Neural progenitor cell (in vitro differentiated cells): Measurements from ENCODE around the gene TRABD. TPM values are rescaled to one million over a fixed set of nuclear protein-coding genes. Genes with fewer than 3 reads are reported as not detected.
A peak's percentile ranks its signal among the peaks of the same experiment; 100 is the strongest.

Experiments used
- DNase-seq: peaks from one replicate; pipeline ENCODE4 v3.0.0-alpha.2; 2016; ENCODE audit warnings: low spot score
- H2AFZ ChIP-seq: fragments of 200-600 bp; sonication (generic); replicated peaks from 2 replicates; pipeline ENCODE4 v1.6.1; 2016; ENCODE audit warnings: antibody characterized with exemption
- H3F3A ChIP-seq: fragments of 200-600 bp; sonication (generic); 2 replicates; pipeline ENCODE4 v1.6.1; 2016; ENCODE audit warnings: antibody characterized with exemption, low read depth
- H3K27ac ChIP-seq: fragments of 200-600 bp; sonication (generic); 2 replicates; pipeline ENCODE4 v1.5.1; 2016; ENCODE audit warnings: mild to moderate bottlenecking
- H3K27me3 ChIP-seq: fragments of 200-600 bp; sonication (generic); 2 replicates; pipeline ENCODE4 v1.6.1; 2016; ENCODE audit warnings: mild to moderate bottlenecking, moderate library complexity
- H3K36me3 ChIP-seq: fragments of 200-600 bp; sonication (generic); 2 replicates; pipeline ENCODE4 v1.5.1; 2016
- H3K4me1 ChIP-seq: fragments of 200-600 bp; sonication (generic); 2 replicates; pipeline ENCODE4 v1.6.1; 2016; ENCODE audit warnings: mixed run types
- H3K4me2 ChIP-seq: fragments of 200-600 bp; sonication (generic); 2 replicates; pipeline ENCODE4 v1.6.1; 2016
- H3K4me3 ChIP-seq: fragments of 200-600 bp; sonication (generic); 2 replicates; pipeline ENCODE4 v1.5.1; 2016
- H3K79me2 ChIP-seq: fragments of 200-600 bp; sonication (generic); 2 replicates; pipeline ENCODE4 v1.6.1; 2016; ENCODE audit warnings: low read depth
- H3K9ac ChIP-seq: fragments of 200-600 bp; sonication (generic); 2 replicates; pipeline ENCODE4 v1.6.1; 2016
- H3K9me3 ChIP-seq: fragments of 200-600 bp; sonication (generic); 2 replicates; pipeline ENCODE4 v1.5.1; 2016; ENCODE audit warnings: low read depth
- H4K20me1 ChIP-seq: fragments of 200-600 bp; sonication (generic); 2 replicates; pipeline ENCODE4 v1.6.1; 2016; ENCODE audit warnings: low read depth
- H3K27ac Mint-ChIP-seq: 3 replicates; pipeline ENCODE4 v1.8.0; 2021; ENCODE audit warnings: mixed read lengths
- H3K27me3 Mint-ChIP-seq: 2 replicates; pipeline ENCODE4 v1.8.0; 2022; ENCODE audit warnings: low read depth, mild to moderate bottlenecking, inconsistent platforms, moderate library complexity, mixed read lengths; ENCODE audit not compliant: insufficient read depth
- H3K36me3 Mint-ChIP-seq: 3 replicates; pipeline ENCODE4 v1.8.0; 2021; ENCODE audit warnings: mixed read lengths
- H3K4me1 Mint-ChIP-seq: 3 replicates; pipeline ENCODE4 v1.8.0; 2021; ENCODE audit warnings: mixed read lengths
- H3K4me3 Mint-ChIP-seq: 3 replicates; pipeline ENCODE4 v1.8.0; 2021; ENCODE audit warnings: mild to moderate bottlenecking, moderate library complexity, mixed read lengths
- H3K9me3 Mint-ChIP-seq: 3 replicates; pipeline ENCODE4 v1.8.0; 2020; ENCODE audit warnings: mixed read lengths
- EZH2 ChIP-seq: fragments of 200-600 bp; sonication (generic); IDR thresholded peaks from 2 replicates; pipeline ENCODE4 v1.6.1; 2017; ENCODE audit warnings: antibody characterized with exemption, mild to moderate bottlenecking, moderate library complexity
- EZH2phosphoT487 ChIP-seq: fragments of 200-600 bp; sonication (generic); IDR thresholded peaks from 2 replicates; pipeline ENCODE4 v1.6.1; 2017; ENCODE audit warnings: antibody characterized with exemption
- total RNA-seq: library from RNA; depleted of rRNA; stranded (reverse); fragments of >200 nt; gene quantifications from 2 replicates; pipeline ENCODE4 v1.2.3, GENCODE V29; 2015; ENCODE audit warnings: low replicate concordance
- TF ChIP-seq, protein P1 (sequence below): fragments of 200-600 bp; sonication (generic); IDR thresholded peaks from 2 replicates; pipeline ENCODE4 v1.5.1; 2017; ENCODE audit warnings: antibody characterized with exemption, mild to moderate bottlenecking

Gene TRABD
- total RNA-seq, 1 donor from 2014 or later, result 15.4 TPM

DNA sequence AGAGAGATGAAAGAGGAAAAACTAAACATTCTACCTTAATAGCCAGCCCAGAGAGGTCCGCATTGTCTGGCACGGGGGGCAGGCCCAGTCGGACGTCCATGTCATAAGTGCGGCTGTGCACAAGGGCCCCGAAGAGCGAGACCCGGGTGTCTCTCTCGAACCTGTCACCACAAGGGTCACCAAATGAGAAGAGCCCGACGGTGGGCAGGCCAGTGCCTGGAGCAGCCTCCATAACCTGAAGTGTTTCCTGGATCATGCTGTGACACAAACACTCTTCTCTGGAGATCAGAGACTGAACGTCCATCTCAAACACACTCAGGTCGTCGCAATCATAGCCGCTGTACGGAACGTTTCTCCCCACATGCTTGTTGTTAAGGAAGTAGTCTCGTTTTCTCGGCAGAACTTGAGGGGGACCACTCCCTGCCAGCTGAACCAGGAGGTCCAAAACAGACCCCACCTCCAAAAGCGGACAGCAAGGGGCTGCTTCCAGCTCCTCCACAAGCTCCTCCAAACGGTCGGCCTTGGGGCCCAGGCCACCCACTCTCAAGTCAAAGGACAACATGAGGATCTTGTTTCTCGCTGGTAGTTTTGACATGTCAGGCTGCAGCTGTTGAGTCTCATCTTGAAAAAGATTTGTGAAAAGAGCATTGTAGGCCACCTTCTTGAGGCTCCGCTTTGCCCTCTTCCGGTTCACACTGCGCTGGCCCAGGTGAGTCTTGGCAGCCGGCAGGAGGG is 58.1 kb downstream of the TRABD start:
- no peak for DNase-seq
- Mint-ChIP-seq H3K4me1 (peaks cover 32% of the 10 kb centered on the region), H3K4me3 (peak overlapping the region; percentile 100), H3K27me3 (no peaks in the 10 kb centered on the region), H3K36me3 (peaks cover 4% of the 10 kb centered on the region), H3K27ac (no peak overlapping the region), H3K9me3 (no peaks in the 10 kb centered on the region)
- peaks cover 58% of the 10 kb centered on the region for H3K79me2 ChIP-seq
- H3K4me2 ChIP-seq, result peak overlapping the region; percentile 93
- H3K9me3 ChIP-seq, result no peaks in the 10 kb centered on the region
- H3K4me1 ChIP-seq, result peaks cover 13% of the 10 kb centered on the region
- H3K4me3 ChIP-seq, result peak overlapping the region; percentile 94
- no peaks in the 10 kb centered on the region for H3K36me3 ChIP-seq
- no peak overlapping the region for H2AFZ ChIP-seq
- peak overlapping the region; percentile 81 for H3K9ac ChIP-seq
- no peaks in the 10 kb centered on the region for H3K27me3 ChIP-seq
- H3K27ac ChIP-seq, result no peak overlapping the region
- H3F3A ChIP-seq, result peaks cover 22% of the 10 kb centered on the region
- peaks cover 47% of the 10 kb centered on the region for H4K20me1 ChIP-seq
- no peak for TF ChIP-seq EZH2phosphoT487
- TF ChIP-seq, protein P1, sequence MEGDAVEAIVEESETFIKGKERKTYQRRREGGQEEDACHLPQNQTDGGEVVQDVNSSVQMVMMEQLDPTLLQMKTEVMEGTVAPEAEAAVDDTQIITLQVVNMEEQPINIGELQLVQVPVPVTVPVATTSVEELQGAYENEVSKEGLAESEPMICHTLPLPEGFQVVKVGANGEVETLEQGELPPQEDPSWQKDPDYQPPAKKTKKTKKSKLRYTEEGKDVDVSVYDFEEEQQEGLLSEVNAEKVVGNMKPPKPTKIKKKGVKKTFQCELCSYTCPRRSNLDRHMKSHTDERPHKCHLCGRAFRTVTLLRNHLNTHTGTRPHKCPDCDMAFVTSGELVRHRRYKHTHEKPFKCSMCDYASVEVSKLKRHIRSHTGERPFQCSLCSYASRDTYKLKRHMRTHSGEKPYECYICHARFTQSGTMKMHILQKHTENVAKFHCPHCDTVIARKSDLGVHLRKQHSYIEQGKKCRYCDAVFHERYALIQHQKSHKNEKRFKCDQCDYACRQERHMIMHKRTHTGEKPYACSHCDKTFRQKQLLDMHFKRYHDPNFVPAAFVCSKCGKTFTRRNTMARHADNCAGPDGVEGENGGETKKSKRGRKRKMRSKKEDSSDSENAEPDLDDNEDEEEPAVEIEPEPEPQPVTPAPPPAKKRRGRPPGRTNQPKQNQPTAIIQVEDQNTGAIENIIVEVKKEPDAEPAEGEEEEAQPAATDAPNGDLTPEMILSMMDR, result no peak
- no peak for TF ChIP-seq EZH2

GRCh38 chr22:50244420-50245213 is 58.9 kb downstream of the TRABD start, which contains the start of gene TUBGCP6:
Gene TUBGCP6 (minus strand): TSS chr22:50245023. CDS start chr22:50244459, 564 bp downstream.
- peaks cover 32% of the 10 kb centered on the region for H3K4me1 Mint-ChIP-seq
- H3K27me3 Mint-ChIP-seq, result peaks cover 2% of the 10 kb centered on the region
- Histone ChIP-seq H3K4me2 (peak within 1 kb of the TSS; percentile 93), H3K36me3 (no peaks in the 10 kb centered on the region), H3K27ac (peak within 1 kb of the TSS; percentile 85), H2AFZ (peak within 1 kb of the TSS; percentile 95), H3K9me3 (no peaks in the 10 kb centered on the region), H3K79me2 (peaks cover 58% of the 10 kb centered on the region), H3K27me3 (no peaks in the 10 kb centered on the region), H4K20me1 (peaks cover 47% of the 10 kb centered on the region), H3K4me1 (peaks cover 13% of the 10 kb centered on the region), H3F3A (peaks cover 22% of the 10 kb centered on the region), H3K4me3 (peak within 1 kb of the TSS; percentile 94), H3K9ac (peak within 1 kb of the TSS; percentile 81)
- peaks cover 4% of the 10 kb centered on the region for H3K36me3 Mint-ChIP-seq
- peak; percentile 97 for DNase-seq
- H3K4me3 Mint-ChIP-seq, result peak within 1 kb of the TSS; percentile 100
- TF ChIP-seq, protein P1, result peak; percentile 48
- TF ChIP-seq EZH2phosphoT487, result no peak
- no peaks in the 10 kb centered on the region for H3K9me3 Mint-ChIP-seq
- peak within 1 kb of the TSS; percentile 99 for H3K27ac Mint-ChIP-seq

DNA sequence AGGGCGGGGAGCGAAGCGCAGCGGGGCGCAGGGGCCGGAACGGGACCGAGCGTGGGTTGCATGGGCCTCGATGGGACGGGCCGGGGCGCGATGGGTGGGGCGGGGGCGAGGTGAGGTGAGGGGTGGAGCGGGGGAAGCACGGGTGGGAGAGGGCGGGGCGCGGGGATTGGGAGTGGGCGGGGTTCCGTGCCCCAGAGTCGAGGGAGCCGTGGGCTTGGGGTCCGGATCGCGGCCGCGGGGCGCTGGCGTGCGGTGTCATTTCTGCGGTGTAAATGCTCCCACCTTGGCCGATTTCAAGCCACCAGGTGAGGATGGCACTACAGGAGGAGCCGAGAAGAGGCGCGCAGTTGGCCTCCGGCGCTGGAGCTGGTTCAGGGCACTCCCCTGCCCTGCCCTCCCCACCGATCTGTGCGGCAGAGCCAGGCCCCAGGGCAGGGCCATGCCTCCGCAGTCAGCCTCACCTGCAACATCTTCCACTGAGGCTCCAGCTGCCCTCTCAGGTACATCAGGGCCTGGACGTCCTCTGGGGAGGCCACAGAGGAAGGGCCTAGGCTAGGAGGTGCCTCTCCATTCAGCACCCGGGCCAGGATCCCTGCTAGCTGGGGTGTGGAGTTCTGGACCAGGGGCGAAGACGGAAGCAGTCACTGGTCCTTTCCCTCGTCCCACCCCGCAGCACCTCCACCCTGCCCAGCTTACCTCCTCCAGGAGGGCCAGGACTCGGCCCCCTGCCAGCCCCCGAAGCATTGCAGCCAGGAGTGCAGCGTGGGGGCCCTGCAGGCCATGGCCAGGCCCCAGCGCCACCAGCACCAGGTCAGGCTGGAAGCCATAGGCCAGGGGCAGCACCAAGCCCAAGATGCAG is 59.7 kb downstream of the TRABD start:
- Histone ChIP-seq H2AFZ (peak overlapping the region; percentile 95), H3K9me3 (no peaks in the 10 kb centered on the region)

More for the DNA sequence above, 59.7 kb downstream of the TRABD start:
- H3K4me3 ChIP-seq, result peak overlapping the region; percentile 94
- Mint-ChIP-seq H3K27me3 (peaks cover 4% of the 10 kb centered on the region), H3K9me3 (no peaks in the 10 kb centered on the region), H3K27ac (peak overlapping the region; percentile 99), H3K36me3 (peaks cover 2% of the 10 kb centered on the region), H3K4me1 (peaks cover 36% of the 10 kb centered on the region), H3K4me3 (peak overlapping the region; percentile 100)
- H3K4me1 ChIP-seq, result peaks cover 18% of the 10 kb centered on the region
- H3K27me3 ChIP-seq, result no peaks in the 10 kb centered on the region
- peak overlapping the region; percentile 93 for H3K4me2 ChIP-seq
- DNase-seq, result no peak
- H3K9ac ChIP-seq, result peak overlapping the region; percentile 81
- no peaks in the 10 kb centered on the region for H3K36me3 ChIP-seq
- H4K20me1 ChIP-seq, result peaks cover 48% of the 10 kb centered on the region
- H3K27ac ChIP-seq, result peak overlapping the region; percentile 85
- peaks cover 53% of the 10 kb centered on the region for H3K79me2 ChIP-seq
- TF ChIP-seq, protein P1, result no peak
- TF ChIP-seq EZH2phosphoT487 (no peak), EZH2 (no peak)
- H3F3A ChIP-seq, result peaks cover 26% of the 10 kb centered on the region
